GM12874 (cell line): Measurements from ENCODE around the gene EDAR.

Source experiments
- TF ChIP-seq, protein P1 (sequence below): IDR thresholded peaks from 2 replicates; pipeline ENCODE4 v1.5.1; 2011; ENCODE audit warnings: low read depth, mild to moderate bottlenecking, control low read depth, low read length, moderate library complexity; ENCODE audit not compliant: insufficient read depth

The EDAR gene

GRCh38 chr2:108933691-108934117, 55.3 kb downstream of the EDAR start:
- TF ChIP-seq, protein P1, sequence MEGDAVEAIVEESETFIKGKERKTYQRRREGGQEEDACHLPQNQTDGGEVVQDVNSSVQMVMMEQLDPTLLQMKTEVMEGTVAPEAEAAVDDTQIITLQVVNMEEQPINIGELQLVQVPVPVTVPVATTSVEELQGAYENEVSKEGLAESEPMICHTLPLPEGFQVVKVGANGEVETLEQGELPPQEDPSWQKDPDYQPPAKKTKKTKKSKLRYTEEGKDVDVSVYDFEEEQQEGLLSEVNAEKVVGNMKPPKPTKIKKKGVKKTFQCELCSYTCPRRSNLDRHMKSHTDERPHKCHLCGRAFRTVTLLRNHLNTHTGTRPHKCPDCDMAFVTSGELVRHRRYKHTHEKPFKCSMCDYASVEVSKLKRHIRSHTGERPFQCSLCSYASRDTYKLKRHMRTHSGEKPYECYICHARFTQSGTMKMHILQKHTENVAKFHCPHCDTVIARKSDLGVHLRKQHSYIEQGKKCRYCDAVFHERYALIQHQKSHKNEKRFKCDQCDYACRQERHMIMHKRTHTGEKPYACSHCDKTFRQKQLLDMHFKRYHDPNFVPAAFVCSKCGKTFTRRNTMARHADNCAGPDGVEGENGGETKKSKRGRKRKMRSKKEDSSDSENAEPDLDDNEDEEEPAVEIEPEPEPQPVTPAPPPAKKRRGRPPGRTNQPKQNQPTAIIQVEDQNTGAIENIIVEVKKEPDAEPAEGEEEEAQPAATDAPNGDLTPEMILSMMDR, result no peak

DNA sequence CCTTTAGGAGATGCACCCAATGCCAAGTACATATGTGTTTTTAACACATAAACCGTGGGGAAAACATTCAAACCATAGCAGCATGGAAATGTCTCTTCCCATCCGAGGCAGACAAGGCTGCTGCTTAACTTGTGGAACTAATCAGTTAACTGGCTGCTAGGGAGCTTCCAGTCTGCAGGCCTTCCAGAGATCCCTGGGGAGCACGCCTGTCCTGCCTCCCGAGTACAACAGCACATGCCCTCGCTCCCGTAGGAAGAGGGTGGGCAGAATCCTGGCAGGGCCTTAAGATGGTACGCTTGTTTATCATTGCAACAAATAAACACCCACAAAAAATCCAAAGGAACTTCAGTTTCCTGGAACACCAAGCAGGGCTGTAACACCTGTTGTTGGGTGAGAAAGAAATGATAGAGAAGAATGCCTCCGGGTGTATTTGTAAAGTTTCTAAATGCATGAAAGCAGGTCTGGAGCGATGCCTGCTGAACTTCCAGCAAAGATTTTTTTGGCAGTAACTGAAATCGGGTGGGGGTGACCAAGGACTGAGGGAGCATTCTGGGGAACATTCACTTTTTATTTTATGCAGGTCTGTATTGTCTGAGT, 56.2 kb downstream of the EDAR start:
- TF ChIP-seq, protein P1, result no peak

DNA sequence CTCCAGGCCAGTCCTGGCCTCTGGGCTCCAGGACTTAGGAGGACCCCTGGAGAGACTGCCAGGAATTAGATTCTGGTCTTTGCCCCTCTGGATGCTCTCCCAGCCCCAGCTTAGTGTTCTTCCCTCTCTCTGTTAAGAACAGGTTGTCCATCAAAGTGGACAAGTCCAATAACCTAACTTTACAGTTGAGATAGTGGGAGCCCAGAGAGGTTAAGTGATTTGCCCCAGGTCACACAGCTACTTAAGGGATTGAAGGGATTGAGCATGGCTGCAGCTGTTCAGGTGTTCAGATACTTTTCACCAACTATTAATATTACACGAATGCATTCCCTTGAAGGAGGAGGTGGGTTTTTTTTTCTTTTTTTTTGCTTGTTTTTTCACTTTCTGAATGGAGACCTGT, 57.6 kb downstream of the EDAR start:
- TF ChIP-seq, protein P1, result no peak

GRCh38 chr2:108929807-108930425, 59.1 kb downstream of the EDAR start:
- TF ChIP-seq, protein P1, result no peak

DNA sequence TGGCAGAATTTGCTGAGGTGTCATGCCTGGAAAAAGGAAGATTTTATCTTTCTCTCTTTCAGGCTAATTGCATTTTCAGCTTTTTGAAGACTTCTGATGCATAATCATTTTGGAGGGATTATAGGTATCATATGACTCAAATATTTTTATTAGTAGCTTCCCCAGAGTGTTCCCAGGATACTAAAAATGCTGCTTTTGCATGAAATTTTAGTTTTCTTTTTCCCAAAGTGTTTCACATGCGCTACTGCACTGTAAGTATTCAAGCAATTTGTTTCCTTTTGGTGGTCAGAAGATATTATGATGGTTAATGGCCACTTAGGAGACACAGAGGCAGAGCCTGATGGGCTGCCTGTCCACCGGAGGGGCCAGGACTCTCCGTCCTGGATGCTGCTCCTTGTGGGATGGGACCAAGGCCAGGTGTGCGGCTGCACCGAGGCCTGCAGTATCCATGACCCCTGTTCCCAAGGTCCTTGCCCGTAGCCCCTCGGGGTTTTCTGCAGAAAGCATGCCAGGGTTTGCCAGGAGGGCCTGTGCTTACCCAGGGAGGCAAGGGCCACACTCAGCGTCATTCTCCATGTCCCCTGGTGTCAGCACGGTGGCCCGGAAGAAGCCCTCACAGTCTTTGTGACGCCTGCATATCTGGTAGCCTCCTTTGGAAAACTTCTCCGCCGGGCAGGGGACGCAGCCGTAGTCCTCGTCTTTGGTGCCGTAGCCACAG, 60.2 kb downstream of the EDAR start:
- TF ChIP-seq, protein P1, result no peak

DNA sequence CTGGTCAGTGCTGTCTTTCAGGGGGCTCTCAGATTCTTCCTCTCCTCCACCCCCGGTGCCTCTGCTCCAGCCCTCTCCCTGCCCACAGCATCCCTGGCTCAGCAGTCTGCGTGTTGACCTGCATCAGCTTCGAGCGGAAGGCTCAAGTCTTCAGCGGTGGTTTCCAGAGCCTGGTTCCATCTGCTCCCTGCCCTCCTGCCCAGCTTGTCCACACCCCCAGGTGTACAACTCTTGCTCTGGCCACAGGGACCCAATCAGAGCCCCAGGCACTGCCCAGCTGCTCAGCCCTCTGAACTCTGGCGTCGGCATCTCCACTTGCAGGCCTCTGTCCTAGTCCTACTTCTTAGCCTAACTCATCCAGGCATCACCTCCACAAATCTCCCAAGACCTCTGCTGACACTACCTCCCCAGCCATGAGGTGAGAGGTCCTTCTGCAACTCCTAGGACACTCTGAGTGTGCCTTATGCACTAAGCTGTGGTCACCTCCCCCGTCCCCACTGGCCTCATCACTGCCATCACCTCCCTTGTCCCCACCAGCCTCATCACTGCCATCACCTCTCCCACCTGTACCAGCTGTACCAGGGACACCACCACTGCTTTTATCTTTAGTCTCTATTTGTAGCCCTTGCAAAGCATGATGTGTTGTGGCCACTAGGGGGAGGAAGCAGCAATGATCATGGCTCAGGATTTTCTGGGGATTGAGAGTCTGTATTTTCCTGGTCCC, 60.9 kb downstream of the EDAR start:
- TF ChIP-seq, protein P1, result peak; percentile 71

- TF ChIP-seq, protein P1, result no peak
Measured at GRCh38 chr2:108927405-108927804, 61.6 kb downstream of the EDAR start.
